HG03571 (cell line): ENCODE results near the gene NET1.
"Not testable (repeated sequence)": the region's sequence is repeated elsewhere in the genome, so short reads cannot be mapped to it uniquely, and the experiment has no call there.

Source experiments
- ATAC-seq: cut with Tn5 transposase; IDR thresholded peaks from one replicate; pipeline ENCODE4 v1.9.1; 2021; ENCODE audit not compliant: unreplicated experiment

NET1 gene

DNA sequence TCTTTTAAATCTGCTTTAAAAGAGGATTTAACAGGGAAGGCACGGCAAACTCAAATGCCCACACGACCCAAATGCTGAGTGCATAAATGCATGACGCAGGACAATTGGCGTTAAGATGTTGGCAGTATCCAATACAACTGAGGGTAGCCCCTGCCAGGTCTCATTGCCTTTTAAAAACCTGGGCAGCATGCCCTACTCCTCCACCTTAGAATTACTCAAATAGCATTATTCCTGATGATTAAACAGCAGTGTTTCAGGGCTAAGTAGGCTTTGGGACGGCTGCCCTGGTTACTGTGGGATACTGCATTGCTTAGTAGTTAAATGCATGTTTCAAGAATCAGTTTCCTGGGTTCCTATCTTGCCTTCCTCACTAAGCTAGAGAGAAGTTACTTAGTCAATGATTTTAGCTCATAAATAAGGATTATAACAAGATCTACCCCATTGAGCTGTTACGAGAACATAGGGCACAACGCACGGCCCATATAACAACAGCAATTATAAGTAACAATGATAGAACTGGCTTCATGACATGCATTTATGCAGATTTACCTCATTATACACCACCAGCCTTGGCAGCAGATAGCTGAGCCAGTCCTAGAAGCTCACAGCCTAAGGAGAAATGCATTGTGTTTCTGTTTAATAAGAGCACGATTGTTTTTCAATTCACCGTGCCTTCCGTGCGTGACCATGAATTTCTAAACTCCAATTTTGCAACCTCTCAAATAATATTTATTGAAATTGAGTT lies 15.6 kb upstream of the NET1 start:
- no peak for ATAC-seq

DNA sequence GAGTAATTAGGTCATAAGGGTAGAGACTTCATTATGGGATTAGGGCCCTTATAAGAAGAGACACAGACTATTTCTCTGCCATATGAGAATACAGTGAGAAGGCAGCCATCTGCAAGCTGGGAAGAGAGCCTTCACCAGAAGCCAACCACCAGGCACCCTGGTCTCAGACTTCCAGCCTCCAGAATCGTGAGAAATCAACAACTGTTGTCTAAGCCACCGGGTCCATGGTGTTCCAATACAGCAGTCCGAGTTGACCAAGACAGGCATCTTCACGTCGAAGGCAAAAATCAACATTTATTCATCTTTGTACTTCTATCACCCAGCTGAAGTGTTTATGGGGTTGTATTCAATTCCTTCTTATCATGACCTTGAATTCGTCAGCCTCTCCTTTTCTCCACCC lies 13.0 kb upstream of the NET1 start:
- no peak for ATAC-seq

DNA sequence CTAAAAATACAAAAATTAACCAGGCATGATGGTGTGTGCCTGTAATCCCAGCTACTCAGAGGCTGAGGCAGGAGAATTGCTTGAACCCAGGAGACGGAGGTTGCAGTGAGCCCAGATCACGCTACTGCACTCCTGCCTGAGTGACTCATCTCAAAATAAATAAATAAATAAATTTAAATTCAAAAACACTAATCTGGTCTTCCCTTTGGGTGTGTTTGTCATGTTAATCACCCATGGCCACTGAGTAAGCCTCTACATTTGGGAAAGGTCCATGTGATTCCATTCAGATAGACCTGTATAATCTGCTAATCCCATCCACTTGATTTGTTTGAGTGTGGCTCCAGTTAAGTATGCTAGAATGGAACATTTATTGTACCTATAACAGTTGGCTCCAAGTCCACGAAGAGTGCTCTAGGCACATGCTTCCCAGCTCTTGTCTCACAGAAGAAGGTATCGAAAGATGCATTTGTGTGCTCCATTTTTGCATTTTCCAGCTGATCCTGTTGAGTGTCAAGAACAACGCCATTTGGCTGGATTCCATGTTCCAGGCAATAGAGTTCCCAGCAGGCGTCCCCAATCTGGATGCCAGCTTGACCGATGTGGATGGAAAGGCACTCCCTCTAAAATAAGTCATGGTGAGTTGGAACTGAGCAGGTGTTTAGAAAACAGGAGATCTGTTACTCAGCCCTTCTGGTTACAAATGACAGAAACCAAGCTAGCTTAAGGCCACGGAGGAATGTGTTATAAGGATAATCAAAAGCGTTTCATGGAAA lies 11.7 kb upstream of the NET1 start:
- ATAC-seq: no peak

DNA sequence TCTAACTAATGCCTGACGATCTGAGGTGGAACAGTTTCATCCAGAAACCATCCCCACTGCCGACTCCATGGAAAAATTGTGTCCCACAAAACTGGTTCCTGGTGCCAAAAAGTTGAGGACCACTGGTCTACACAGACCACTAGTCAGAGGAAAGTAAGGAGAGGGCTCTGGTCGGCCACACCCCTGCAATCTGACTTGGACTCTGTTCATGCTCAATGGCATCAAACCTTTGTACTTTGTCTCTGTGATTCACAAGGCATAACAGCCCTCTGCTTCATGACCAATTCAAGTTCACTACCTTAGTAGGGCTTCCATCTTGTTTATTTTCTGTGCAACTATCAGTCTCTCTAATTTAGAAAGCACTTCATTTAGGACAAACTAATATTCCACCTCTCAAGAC lies 9.6 kb upstream of the NET1 start:
- ATAC-seq: no peak

DNA sequence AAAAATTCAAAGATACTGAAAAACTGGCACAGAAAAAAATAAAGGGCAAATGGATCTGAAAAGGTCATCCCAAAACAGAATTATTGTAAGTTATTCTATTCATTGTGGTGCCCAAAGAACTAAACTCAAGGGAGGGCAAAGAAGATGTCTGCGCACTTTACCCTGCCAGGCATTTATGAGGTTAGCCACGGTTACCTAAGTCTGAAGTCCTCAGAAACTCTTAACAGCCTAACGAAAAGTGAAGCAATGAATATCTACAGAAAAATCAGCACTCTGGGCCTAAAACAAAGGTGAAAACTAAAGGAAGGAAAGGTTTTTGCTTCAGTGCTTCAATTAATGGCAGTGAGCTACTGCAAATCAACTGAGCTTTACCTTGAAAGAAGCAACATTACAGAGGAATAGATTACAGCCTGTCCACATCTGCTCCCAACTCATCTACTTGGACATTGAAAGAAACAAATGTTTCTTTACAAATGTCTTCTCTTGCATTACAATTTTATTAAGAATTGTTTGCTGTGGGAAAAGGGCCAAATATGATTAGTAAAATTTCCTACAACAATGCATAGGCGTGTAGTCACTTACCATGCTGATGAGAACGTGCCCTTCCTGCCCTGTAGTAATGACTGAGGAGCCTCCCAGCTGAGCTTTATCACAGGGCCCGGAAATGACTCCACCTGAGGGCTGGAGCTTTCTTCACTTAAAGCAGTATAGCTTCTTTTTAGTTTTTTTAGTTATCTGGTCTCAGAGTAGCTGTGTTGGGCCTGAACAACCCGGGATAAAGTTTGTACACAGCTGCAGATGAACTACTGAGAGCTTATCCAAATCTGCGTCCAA lies 7.9 kb upstream of the NET1 start, which contains the start of gene TUBAL3:
TUBAL3 (minus strand) TSS at position 621 of the 834 bp plus-strand sequence; CDS start at position 585, 36 bp downstream.
- ATAC-seq: no peak

DNA sequence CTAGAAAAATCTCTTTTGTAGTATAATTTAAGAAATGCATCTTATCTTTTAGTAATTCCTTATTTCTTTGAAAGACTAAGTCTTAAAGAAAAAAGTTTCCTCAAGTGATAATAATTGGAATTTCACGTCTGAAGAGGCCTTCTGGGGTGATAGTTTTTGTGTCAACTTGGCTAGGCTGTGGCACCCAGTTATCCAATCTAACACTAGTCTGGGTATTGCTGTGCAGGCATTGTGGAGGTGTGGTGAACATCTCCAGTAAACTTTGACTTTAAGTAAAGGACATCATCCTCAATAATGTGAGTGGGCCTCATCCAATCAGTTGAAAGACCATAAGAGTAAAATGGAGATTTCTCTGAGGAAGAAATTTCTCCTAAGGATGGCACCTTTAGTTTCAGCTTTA lies 5.4 kb upstream of the NET1 start:
- ATAC-seq: no peak

DNA sequence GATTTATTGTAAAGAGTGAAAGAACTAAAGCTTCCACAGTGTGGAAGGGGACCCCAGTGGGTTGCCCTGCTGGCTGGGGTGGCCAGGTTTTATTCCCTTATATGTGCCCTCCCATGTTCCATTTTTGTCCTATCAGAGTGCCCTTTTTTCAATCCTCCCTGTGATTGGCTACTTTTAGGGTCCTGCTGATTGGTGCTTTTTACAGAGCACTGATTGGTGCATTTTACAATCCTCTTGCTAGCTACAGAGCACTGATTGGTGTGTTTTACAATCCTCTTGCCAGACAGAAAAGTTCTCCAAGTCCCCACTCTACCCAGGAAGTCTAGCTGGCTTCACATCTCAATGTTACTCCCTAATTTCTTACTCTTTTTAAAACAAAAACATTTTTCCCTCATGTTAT lies 1.6 kb upstream of the NET1 start:
- not testable (repeated sequence) for ATAC-seq

DNA sequence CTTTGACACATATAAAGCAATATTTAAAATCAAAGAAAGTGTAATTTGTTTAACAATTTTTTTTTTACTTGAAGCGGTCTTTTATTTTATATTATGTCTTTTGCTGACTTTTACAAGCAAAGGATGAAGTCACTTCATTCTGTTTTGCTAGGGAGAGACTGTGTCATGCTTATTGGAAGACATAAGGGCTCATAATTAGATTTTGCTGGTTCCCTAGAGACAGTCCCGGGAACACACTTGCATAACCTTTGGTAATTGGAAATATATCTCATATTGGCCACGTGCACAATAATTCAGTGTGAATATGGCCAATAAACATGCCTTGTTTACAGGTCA lies 448 bp upstream of the NET1 start:
- ATAC-seq: no peak

DNA sequence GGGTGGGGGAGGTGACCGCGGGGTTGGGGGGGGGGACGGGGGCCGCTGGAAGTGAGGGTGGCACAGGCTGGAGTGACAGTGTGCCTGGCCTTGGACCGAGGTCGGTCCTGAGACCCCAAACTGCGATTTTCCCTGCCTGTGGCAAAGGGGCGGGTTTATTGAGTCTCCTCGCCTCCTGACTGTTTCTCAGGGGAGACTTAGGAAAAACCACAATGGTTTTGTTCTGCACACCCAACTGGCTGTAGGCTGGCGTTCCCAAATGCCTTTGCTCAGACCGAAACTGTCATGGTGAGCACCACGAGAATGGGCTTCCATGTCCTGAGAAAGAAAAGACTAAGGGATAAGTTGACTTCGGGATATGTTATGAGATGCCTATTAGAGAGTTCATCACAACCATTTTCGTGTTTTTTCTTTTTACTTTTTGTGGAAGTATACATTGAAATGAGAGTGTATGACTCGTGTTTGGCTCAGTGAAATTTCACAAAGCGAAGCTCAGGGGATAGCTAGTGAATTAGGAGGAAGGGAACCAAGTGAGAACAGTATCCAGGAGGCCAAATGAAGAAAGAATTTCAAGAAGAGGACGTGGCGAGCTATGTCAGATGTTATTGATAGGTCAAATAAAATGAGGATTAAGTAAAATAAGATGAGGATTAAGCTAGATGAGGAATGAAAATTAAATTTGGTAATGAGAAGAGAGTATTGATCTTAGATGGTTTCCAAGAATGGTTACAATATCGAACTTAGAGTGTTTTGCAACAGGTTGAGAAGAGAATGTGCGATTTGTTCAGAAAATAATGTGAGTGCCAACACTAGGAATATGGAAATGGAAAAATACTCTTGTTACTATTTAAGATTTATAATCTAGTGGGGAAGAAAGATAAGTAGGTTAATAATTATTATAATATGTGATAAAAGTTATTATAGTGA lies 918 bp downstream of the NET1 start:
- no peak for ATAC-seq

DNA sequence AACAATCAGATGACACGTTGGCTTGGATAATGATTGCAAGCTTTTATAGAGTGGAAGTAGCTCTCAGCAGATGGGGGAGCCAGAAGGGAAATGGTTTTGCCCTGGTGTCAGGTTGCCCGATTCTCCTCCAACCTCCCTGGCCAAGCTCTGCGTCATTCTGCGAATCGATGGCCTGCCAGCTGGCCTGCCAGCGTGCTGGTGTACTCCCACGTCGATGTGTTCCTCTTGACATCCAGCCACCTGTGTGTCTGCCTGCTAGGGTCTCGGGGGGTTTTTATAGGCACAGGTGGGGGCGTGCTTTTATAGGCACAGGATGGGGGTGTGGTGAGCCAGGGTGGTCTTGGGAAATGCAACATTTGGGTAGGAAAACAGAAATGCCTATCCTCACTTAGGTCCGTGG lies 4.6 kb downstream of the NET1 start:
- no peak for ATAC-seq

DNA sequence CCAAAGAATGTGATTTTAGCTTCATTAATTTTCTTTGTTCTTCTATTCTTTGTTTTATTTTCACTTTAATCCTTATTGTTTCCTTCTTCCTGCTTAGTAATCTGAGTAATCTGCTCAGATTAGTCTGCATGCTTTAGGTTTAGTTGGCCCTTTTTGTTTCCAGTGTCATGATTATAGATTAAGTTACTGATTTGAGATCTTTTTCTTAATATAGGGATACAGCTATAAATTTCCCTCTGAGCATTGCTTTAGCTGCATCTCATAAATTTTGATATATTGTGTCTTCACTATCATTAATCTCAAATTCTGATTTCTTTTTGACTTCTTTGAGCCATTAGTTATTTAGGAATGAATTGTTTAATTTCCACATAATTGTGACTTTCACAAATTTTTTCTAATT lies 6.2 kb downstream of the NET1 start:
- ATAC-seq: no peak

DNA sequence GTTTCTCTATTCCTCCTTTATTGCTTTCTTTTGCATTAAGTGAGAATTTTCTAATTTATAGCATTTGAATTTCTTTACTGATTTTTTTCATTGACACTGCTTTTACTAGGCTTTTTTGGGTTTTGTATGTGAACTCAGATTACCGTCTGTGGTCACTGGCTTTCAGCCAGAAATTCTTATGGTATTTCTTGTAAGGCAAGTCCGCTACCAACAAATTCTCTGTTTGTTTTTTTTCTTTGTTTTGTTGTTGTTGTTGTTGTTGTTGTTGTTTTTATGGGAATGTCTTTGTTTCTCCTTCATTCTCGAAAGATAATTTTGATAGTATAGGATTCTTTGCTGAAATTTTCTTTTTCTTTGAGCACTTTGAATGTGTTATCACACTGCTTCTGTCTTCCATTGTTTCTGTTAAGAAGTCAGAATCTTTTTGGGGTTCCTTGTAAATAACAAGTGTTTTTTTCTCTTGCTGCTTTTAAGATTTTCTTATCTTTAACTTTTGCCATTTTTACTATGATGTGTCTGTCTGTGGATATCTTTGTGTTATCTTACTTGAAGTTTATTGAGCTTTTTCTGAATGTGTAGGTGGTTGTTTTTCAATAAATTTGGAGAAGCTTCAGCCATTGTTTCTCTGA lies 7.2 kb downstream of the NET1 start:
- ATAC-seq: no peak

DNA sequence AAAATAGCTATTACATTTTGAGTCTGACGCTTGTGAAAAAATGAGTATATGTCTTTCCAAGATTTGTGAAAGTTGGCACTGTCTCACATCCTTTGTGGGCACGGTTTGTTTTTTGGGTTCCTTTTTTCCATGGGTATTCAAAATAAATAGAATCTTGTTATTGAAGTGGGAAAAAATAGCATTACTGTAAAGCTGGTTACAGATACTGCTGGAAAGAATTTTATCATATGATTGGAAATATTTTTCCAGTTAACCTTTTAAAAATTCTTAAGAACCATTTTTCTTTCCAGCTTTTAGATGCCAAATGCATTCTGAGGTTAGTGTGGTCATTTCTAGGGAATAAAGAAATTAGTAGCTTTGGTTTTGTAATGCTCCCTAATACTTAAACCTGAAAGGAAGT lies 11.4 kb downstream of the NET1 start:
- no peak for ATAC-seq

DNA sequence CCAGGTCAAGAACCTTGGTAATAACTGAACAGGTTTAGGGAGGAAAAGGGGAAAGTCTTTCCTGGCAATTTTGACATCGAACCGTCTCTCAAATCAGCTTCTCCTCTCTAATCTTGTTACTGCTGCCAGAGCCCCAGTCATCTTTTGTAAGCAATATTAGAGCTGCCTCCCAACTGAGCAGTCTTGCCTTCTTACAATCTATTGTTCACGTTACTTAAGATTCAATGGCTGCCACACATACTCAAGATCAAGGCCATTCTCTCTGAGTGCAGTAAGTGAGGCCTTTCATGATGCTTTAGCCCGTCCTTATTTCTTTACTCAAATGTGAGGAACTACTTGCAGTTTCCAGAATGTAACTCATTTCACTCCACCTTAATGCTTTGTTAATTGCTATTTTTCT lies 12.4 kb downstream of the NET1 start:
- ATAC-seq: no peak

DNA sequence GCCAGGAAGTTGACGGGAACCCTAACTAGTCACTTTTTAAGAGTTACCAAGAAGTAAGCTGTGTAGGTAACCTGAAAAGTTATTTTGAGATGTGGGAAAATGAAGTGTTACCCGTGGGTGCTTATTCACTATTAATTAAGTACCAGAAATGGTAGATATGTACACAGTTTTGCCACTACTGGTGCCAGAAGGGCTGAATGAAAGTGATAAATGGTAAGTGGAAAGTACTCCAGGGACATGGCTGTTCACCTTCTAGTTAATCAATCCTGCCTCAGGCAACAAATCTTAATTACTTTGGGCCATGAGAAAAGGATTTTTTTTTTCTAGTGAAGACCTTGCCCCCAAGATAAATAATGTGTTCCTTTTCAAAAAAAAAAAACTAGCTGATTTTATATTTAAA lies 15.8 kb downstream of the NET1 start:
- no peak for ATAC-seq

DNA sequence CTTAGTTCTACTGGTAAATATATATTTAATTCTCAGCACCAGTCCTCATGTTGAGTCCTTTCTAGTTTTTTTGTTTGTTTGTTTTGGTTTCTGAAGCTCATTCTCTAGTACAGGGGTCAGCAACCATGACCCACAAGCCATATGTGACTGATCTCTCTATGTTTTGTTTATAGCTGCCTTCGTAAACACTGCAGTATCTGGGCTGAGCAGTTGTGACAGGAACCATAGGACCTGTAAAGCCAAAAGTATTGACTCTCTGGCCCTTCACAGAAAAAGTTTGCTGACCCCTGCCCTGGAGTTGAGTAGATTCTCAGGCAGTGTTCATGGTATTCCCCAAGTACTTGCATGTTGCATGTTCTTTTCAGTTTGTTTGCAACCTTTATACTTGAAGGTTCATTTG lies 20.8 kb downstream of the NET1 start:
- ATAC-seq: no peak

DNA sequence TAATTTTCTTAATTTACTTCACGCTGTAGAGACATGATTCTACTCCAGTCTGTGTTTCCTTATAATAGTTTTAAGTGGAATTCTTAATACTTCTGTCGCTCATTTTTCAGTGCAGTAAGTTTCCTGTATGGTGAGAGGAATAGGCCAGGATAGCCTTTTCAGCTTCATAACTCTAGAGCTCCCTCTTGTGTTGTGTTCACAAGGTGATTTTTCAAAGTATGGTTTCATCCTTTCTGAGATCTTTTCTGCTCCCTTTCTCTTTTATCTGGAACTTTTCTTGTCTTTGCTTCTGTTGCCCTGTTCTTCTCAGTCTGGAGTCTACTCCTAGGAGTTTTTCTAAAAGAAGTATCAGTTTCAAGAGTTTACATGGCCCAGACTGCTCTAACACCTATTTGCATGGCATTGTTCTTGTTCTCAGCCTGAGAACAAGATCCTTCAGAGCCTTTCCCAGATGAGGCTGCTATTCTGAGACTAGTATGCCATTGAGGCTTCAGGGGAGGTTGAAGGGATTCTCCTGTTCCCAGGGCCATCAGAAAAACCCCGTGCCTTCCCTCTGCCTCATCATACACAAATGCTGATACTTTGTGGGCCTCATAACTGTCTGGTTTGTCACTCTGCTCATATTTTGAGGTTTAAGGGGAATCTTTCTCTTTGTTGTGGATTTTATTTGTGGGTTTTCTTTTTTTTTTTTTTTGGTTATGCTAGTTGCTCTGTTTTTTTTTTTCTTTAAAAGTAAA lies 21.8 kb downstream of the NET1 start:
- ATAC-seq: no peak

DNA sequence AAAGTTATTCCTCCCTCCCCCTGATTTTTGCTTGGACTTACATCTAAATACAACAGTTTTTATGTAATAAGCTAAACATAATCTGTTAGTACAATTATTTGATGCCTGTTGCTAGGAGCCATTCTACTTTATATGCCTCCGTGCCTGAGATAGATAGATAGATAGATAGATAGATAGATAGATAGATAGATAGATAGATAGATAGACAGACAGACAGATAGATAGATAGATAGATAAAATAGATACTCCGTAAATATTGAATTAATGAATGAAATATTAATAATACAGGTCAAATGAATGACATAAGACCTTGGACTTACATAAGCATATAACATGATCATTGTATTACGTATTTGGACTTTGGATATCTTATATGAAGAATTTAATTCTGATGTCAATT lies 23.0 kb downstream of the NET1 start:
- no peak for ATAC-seq

DNA sequence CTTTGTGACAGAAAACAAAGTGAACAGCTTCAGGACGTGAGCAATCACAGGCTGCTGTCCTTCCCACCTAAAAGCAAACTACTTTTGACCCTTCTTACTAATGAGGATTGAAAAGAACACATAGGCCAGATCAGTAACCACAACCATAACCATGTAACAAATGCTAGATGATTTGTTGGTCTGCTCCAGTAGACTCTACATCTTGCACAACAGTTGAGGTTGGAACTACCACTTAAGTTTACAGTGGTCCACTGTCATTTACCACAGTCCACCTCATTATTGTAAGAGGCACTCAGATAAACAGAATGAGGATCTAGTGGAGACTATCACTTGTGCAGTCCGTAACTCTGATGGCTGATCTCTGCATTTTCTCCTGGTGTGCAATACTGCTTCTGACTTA lies 27.8 kb downstream of the NET1 start:
- no peak for ATAC-seq

DNA sequence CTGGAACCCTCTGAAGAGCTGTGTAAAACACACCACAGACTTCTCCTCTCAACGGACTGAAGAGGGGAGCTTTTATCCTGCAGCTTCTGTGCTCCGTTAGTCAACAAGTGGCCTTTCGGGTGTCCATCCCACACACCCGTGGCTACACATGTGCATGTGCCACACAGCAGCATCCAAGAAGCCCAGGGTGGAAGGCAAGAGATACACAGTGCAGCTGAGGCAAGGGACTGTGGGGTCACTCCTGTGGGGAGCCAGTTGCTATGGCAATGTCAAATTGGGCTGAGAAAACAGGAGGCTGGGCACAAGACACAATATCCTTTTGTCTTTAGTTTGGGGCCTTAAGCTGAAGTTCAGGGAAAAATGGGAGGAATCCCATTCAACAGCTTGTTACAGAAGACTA lies 28.7 kb downstream of the NET1 start:
- ATAC-seq: no peak
